RWPE1 (cell line): ENCODE measurements around the gene KCNQ2.
A peak's percentile ranks its signal among the peaks of the same experiment; 100 is the strongest.
"Not testable (repeated sequence)": the region's sequence is repeated elsewhere in the genome, so short reads cannot be mapped to it uniquely, and the experiment has no call there.

Experiments used
- CTCF ChIA-PET: fragments of 350-600 bp; sonication (Branson Sonifier 250); formaldehyde crosslinking; extraction: SDS; loops from one replicate; lab custom pipeline; 2021; lab: Yijun Ruan, JAX
- POLR2A ChIA-PET: fragments of 400-600 bp; formaldehyde crosslinking; extraction: SDS; loops from one replicate; lab custom pipeline; 2020; ENCODE audit warnings: antibody characterized with exemption; ENCODE audit not compliant: low non-redundant PET; lab: Yijun Ruan, JAX
- DNase-seq: peaks from one replicate; pipeline ENCODE4 v3.0.0; 2012; ENCODE audit warnings: low spot score
- H3K27ac ChIP-seq: fragments of 450-650 bp; 2 replicates; pipeline ENCODE4 v1.5.1; 2017
- CTCF ChIP-seq: fragments of 450-650 bp; conservative IDR thresholded peaks from 2 replicates; pipeline ENCODE4 v1.5.1; 2017; ENCODE audit warnings: low read depth, mild to moderate bottlenecking

The KCNQ2 gene

GRCh38 chr20:63383556-63383955 lies 88.9 kb downstream of the KCNQ2 start:
- no peak for DNase-seq
- TF ChIP-seq CTCF, result no peak
- CTCF ChIA-PET, result interaction anchor here (1.0 to 8.1 kb wide), 4 partner anchors 73 to 160 kb away, joined by 3 to 178 read pairs (median 11); no protein-coding TSS in a partner anchor
- POLR2A ChIA-PET, result no interaction called here
- H3K27ac ChIP-seq, result no peak overlapping the region

- ChIA-PET POLR2A (no interaction called here), CTCF (interaction anchor here (0.5 to 8.1 kb wide), 23 partner anchors 9 to 426 kb away, joined by 3 to 178 read pairs (median 4); partner anchors contain the start of genes ARFGAP1 and CHRNA4)
- no peak overlapping the region for H3K27ac ChIP-seq
- no peak for DNase-seq
- TF ChIP-seq CTCF, result no peak
These were observed 89.7 kb downstream of the KCNQ2 start for GRCh38 chr20:63382551-63383300.

DNA sequence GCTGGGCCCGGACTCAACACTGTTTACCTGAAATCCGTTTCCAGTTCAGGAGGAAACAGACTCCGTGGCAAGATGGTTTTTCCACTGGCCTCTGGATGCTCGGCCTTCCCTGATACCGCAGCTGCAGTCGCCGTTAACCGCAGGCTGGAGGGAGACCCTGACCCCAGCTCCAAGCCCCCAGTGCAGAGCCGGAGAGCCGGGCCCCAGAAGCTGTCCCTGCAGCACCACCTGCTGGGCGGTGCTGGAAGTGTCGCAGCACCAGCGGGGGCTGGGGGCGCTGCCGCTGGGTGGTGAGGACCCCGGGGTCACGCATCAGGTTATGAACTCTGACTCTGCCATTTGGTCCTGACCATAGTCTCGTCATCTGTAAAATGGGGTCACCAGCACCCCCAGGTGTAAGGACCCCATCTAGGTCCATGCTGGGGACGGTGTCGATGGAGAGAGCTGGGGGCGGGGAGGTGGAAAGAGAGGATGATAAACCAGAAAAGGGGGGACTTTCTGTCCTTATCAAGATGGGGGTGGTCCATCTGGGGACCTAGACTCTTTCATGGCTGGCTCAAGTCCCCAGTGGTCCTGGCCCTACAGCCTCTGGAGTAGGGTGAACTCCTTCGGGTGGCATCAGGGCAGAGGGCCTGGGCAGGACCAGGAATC lies 90.5 kb downstream of the KCNQ2 start:
- DNase-seq, result peak; percentile 68
- ChIA-PET POLR2A (no interaction called here), CTCF (interaction anchor here (0.6 to 8.1 kb wide), 41 partner anchors 8 to 819 kb away, joined by 3 to 178 read pairs (median 4); partner anchors contain the start of gene CHRNA4)
- peak; percentile 97 for TF ChIP-seq CTCF
- no peak overlapping the region for H3K27ac ChIP-seq

GRCh38 chr20:63380346-63380870 lies 92.0 kb downstream of the KCNQ2 start:
- H3K27ac ChIP-seq, result no peak overlapping the region
- DNase-seq, result no peak
- ChIA-PET POLR2A (no interaction called here), CTCF (interaction anchor here (0.7 to 8.1 kb wide), 9 partner anchors 16 to 89 kb away, joined by 3 to 178 read pairs (median 7); partner anchors contain the start of gene CHRNA4)
- TF ChIP-seq CTCF, result no peak

- CTCF ChIA-PET, result interaction anchor here (1.2 to 8.1 kb wide), 2 partner anchors 21 to 71 kb away, joined by 3 to 178 read pairs; no protein-coding TSS in a partner anchor
- H3K27ac ChIP-seq, POLR2A ChIA-PET, DNase-seq: not testable (repeated sequence)
These were observed 92.6 kb downstream of the KCNQ2 start for GRCh38 chr20:63379872-63380271.

- ChIA-PET POLR2A (no interaction called here), CTCF (interaction anchor here (0.7 to 8.1 kb wide), 3 partner anchors 11 to 154 kb away, joined by 4 to 178 read pairs (median 4); no protein-coding TSS in a partner anchor)
- H3K27ac ChIP-seq, result no peak overlapping the region
- no peak for TF ChIP-seq CTCF
- no peak for DNase-seq
These were observed 93.2 kb downstream of the KCNQ2 start for GRCh38 chr20:63379296-63379695.
